Stimulated activated effector memory CD8-positive, alpha-beta T cell treated with anti-CD3 and anti-CD28 coated beads, Interleukin-12 subunit alpha, Interleukin-12 subunit beta, amount 100 ng/mL, for 72 hours (primary cell): ENCODE measurements around the gene ATP6V1G1.
A peak's percentile ranks its signal among the peaks of the same experiment; 100 is the strongest.
"Not testable (repeated sequence)": the region's sequence is repeated elsewhere in the genome, so short reads cannot be mapped to it uniquely, and the experiment has no call there.

Experiments used
- ATAC-seq: fragments of 150-1000 bp; cut with Tn5 transposase; 2 replicates; pipeline ENCODE4 v1.10.0; 2021
- DNase-seq, 2 donors: peaks; one replicate each; pipeline ENCODE4 v3.0.0; 2021 to 2022; ENCODE audit warnings: low spot score in 2 of 2
- H3K27ac Mint-ChIP-seq: one replicate; pipeline ENCODE4 v1.8.0; 2022; ENCODE audit warnings: mild to moderate bottlenecking, mixed read lengths
- H3K36me3 Mint-ChIP-seq: one replicate; pipeline ENCODE4 v1.8.0; 2022; ENCODE audit warnings: mild to moderate bottlenecking, mixed read lengths
- H3K4me1 Mint-ChIP-seq: one replicate; pipeline ENCODE4 v1.8.0; 2022; ENCODE audit warnings: mixed read lengths
- H3K4me3 Mint-ChIP-seq: one replicate; pipeline ENCODE4 v1.8.0; 2022; ENCODE audit warnings: mild to moderate bottlenecking, mixed read lengths
- H3K9me3 Mint-ChIP-seq: one replicate; pipeline ENCODE4 v1.8.0; 2022; ENCODE audit warnings: mixed read lengths

Gene ATP6V1G1

DNA sequence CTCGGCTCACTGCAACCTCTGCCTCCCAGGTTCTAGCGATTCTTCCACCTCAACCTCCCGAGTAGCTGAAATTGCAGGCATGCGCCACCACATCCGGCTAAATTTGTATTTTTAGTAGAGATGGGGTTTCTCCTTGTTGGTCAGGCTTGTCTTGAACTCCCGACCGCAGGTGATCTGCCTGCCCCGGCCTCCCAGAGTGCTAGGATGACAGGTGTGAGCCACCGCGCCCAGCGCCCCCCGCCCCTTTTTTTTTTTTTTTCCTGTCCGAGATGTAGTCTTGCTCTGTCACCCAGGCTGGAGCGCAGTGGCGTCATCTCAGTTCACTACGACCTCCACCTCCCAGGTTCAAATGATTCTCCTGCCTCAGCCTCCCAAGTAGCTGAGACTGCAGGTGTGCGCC is 6.6 kb downstream of the ATP6V1G1 start:
- Mint-ChIP-seq H3K36me3 (peaks cover 88% of the 10 kb centered on the region), H3K27ac (peak overlapping the region; percentile 73)
- no peak for ATAC-seq

DNA sequence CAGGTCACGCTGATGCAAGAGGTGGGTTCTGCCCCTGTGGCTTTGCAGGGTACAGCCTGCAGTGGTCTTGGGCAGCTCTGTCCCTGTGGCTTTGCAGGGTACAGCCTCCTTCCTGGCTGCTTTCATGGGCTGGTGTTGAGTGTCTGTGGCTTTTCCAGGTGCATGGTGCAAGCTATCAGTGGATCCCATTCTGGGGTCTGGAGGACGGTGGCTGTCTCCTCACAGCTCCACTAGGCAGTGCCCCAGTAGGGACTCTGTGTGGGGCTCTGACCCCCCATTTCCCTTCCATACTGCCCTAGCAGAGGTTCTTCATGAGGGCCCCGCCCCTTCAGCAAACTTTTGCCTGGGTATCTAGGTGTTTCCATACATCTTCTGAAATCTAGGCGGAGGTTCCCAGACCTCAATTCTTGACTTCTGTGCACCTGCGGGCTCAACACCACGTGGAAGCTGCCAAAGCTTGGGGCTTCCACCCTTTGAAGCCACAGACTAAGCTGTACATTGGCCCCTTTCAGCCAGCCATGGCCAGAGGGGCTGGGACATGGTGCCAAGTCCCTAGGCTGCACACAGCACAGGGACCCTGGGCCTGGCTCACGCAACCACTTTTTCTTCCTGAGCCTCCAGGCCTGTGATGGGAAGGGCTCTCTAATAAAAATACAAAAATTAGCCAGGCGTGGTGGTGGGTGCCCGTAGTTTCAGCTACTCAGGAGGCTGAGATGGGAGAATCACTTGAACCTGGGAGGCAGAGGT is 13.1 kb downstream of the ATP6V1G1 start:
- H3K36me3 Mint-ChIP-seq = peaks cover 52% of the 10 kb centered on the region

More for the DNA sequence above, 6.6 kb downstream of the ATP6V1G1 start:
- H3K4me1 Mint-ChIP-seq = peaks cover 48% of the 10 kb centered on the region
- no peak for DNase-seq
- H3K4me3 Mint-ChIP-seq = no peak overlapping the region
- H3K9me3 Mint-ChIP-seq = no peaks in the 10 kb centered on the region

DNA sequence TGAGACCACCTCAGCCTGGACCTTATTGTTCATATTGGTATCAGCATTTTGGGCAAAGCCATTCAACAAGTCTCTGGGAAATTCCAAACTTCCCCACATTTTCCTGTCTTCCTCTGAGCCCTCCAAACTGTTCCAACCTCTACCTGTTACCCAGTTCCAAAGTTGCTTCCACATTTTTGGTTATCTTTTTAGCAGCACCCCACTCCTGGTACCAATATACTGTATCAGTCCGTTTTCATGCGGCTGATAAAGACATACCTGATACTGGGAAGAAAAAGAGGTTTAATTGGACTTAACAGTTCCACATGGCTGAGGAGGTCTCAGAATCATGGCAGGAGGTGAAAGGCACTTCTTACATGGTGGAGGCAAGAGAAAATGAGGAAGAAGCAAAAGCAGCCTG is 14.2 kb downstream of the ATP6V1G1 start:
- not testable (repeated sequence) for H3K4me3 Mint-ChIP-seq, ATAC-seq, H3K9me3 Mint-ChIP-seq, DNase-seq, H3K4me1 Mint-ChIP-seq, H3K27ac Mint-ChIP-seq
- H3K36me3 Mint-ChIP-seq = peaks cover 41% of the 10 kb centered on the region

More for the DNA sequence above, 13.1 kb downstream of the ATP6V1G1 start:
- not testable (repeated sequence) for H3K27ac Mint-ChIP-seq, H3K4me3 Mint-ChIP-seq, H3K4me1 Mint-ChIP-seq, ATAC-seq, H3K9me3 Mint-ChIP-seq, DNase-seq

DNA sequence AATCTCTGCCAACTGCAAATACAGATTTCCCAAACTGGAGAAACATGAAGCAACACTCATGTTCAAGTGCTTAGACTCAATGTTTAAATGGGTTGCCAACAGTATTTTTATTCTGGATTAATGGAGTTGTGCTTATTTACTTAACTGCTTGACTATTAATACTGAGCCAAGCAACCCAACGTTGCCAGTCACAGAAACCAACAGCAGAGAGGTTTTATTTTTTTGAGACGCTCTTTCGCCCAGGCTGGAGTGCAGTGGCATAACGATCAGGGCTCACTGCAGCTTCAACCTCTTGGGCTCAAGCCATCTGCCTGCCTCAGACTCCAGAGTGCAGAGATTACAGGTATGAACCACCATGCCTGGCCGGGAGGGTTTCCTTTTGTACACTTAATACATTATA is 15.1 kb downstream of the ATP6V1G1 start:
- Mint-ChIP-seq H3K27ac (no peak overlapping the region), H3K9me3 (peaks cover 4% of the 10 kb centered on the region), H3K36me3 (peaks cover 33% of the 10 kb centered on the region), H3K4me3 (no peak overlapping the region), H3K4me1 (no peaks in the 10 kb centered on the region)
- no peak for DNase-seq
- ATAC-seq = no peak

DNA sequence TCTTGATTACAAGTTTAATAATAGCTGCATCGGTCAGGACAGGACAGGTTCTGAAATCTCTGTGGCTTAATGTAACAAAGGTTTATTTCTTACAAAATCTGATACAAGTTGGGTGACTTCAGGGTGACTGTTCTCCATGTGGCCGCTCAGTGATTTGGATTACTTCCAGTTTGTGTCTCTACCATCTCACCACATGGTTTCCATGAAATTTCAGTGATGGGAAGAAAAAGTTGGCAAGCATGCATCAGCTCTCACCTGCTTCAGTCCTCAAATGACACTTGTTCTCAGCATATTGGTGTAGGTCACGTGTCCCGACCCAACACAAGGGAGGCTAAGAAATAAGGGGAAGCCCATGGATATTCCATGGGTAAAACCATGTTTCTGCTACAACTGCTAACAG is 15.7 kb downstream of the ATP6V1G1 start:
- H3K9me3 Mint-ChIP-seq = peaks cover 4% of the 10 kb centered on the region
- DNase-seq = no peak
- no peak overlapping the region for H3K4me3 Mint-ChIP-seq
- H3K27ac Mint-ChIP-seq = no peak overlapping the region
- peaks cover 27% of the 10 kb centered on the region for H3K36me3 Mint-ChIP-seq
- H3K4me1 Mint-ChIP-seq = no peaks in the 10 kb centered on the region
- ATAC-seq = no peak

DNA sequence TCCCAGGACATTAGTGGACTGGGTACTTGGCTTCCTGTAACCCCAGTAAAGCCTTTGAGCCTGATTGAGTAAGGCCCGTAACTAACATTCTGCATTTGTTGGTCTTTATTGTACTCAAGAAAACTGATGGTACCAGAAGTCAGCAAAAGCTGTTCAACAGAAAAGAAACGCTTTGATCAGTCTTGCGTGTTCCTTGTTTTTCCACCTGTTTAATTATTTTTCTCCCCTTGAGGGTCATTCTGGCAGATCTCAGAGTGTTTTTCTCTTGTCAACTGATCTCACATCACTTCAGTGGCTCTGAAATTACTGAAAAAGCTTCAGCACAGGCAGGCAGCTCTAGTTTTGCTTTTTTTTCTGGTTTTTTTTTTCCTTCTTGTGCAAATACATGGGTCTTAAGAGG is 17.4 kb downstream of the ATP6V1G1 start:
- ATAC-seq (no peak), DNase-seq (no peak)
- no peak overlapping the region for H3K27ac Mint-ChIP-seq
- H3K9me3 Mint-ChIP-seq = peaks cover 4% of the 10 kb centered on the region
- peaks cover 15% of the 10 kb centered on the region for H3K36me3 Mint-ChIP-seq
- peaks cover 7% of the 10 kb centered on the region for H3K4me1 Mint-ChIP-seq
- no peak overlapping the region for H3K4me3 Mint-ChIP-seq

DNA sequence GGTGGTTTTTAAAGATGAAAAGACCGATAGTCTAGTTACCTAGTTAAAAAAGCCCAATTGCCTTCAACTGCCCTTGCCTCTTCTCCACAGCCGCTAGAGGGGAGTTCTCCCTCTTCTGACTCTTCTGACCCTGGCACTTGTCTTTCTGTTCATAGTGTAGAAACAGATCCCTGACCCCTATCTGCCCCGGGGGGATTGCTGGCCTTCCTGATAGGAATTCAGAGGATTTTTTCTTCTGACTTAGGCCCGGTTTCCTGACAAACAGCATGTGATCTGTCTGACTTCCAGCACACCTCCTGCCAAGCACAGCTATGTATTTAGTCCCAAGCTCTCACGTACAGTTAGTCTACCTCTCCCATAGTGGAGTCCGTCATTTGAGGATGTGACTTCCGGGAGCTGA is 18.5 kb downstream of the ATP6V1G1 start:
- H3K9me3 Mint-ChIP-seq = peaks cover 4% of the 10 kb centered on the region
- ATAC-seq (no peak), DNase-seq (no peak)
- H3K27ac Mint-ChIP-seq = peak overlapping the region; percentile 33
- H3K4me1 Mint-ChIP-seq = peaks cover 7% of the 10 kb centered on the region
- peaks cover 6% of the 10 kb centered on the region for H3K36me3 Mint-ChIP-seq
- H3K4me3 Mint-ChIP-seq = no peak overlapping the region

DNA sequence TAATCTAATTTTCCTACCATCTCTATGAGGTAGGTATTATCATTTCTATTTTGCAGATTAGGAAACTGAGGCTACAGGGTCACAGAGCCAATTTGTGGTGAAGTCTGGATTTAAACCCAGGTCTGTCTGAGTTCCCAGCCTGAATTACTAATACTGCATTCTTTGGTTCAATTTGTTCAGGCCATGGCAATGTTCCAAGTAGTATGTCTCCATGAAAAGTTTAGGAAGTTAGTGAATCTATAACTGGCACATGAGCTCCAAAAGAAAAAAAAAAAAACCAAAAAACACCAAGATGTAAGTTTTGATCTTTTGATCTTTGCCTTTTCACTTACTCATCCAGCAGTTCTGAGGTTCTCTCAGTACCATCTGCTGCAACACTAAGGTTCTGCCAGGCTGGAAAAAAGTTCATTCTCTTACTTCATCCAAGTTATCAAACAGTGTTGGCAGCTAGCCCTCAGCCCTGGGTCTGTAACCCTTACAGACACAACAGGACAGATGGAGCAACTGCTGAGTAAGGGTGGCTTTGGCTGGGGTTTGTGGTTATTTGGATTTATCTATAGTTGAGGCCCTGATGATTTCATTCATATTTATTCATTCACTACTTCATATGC is 19.1 kb downstream of the ATP6V1G1 start:
- ATAC-seq (no peak), DNase-seq (no peak)
- no peak overlapping the region for H3K4me3 Mint-ChIP-seq
- peaks cover 7% of the 10 kb centered on the region for H3K4me1 Mint-ChIP-seq
- H3K36me3 Mint-ChIP-seq = peaks cover 6% of the 10 kb centered on the region
- H3K9me3 Mint-ChIP-seq = peaks cover 3% of the 10 kb centered on the region
- H3K27ac Mint-ChIP-seq = peak overlapping the region; percentile 33

DNA sequence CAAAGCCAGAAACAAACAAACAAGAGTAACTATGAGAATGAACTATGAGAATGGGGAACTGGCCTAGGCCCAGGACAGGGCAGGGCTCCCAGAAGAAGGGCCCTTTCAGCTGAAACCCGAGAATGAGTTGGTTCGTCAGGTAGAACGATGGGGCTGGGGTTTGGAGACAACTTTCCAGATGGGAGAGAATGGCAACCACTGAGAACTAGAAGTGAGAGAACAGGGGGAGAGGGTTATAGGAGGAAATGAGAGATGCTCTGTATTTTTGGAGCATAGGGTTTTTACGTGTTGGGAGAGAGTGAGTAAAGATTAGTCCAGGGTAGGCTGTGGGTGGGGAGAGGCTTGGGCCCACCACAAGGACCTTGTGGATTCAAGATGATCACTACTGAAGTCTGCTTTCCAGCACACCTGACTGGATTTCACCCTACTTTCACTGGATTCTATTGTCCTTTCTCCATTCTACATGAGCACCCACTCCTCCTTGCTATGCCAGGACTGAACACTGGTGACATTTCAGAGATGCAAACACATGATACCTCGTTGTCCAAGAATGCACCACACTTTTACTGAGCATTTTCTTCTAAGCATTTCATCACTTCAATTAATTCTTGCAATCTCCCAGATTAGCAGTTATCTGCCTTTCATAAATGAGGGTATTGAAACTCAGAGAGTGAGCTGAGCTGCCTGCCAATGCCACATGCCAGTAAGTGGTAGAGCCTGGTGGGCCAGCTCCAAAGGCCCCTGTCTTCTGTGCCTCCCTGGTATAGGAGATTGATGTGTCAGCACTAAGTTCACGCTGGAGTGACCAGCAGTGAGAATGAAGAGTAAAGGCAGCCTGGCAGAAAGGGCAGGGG is 20.3 kb downstream of the ATP6V1G1 start:
- Mint-ChIP-seq H3K4me1 (peaks cover 19% of the 10 kb centered on the region), H3K4me3 (no peak overlapping the region), H3K27ac (no peak overlapping the region), H3K9me3 (no peaks in the 10 kb centered on the region), H3K36me3 (peaks cover 10% of the 10 kb centered on the region)
- DNase-seq = no peak
- no peak for ATAC-seq

DNA sequence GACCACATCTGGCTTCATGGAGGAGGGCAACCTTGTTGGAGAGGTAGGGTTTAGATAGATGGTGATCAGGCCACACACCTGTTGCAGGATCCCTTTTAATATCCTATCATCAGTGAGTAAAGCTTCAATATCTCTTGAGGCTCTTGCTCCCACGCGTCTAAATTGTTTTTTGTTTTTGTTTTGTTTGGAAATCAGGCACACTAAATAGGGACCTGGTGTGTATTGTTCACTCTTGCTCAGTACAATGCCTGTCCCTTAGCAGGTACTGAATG is 20.9 kb downstream of the ATP6V1G1 start:
- ATAC-seq (no peak), DNase-seq (no peak)
- Mint-ChIP-seq H3K36me3 (peaks cover 10% of the 10 kb centered on the region), H3K4me3 (no peak overlapping the region), H3K27ac (no peak overlapping the region), H3K4me1 (peaks cover 24% of the 10 kb centered on the region), H3K9me3 (no peaks in the 10 kb centered on the region)

DNA sequence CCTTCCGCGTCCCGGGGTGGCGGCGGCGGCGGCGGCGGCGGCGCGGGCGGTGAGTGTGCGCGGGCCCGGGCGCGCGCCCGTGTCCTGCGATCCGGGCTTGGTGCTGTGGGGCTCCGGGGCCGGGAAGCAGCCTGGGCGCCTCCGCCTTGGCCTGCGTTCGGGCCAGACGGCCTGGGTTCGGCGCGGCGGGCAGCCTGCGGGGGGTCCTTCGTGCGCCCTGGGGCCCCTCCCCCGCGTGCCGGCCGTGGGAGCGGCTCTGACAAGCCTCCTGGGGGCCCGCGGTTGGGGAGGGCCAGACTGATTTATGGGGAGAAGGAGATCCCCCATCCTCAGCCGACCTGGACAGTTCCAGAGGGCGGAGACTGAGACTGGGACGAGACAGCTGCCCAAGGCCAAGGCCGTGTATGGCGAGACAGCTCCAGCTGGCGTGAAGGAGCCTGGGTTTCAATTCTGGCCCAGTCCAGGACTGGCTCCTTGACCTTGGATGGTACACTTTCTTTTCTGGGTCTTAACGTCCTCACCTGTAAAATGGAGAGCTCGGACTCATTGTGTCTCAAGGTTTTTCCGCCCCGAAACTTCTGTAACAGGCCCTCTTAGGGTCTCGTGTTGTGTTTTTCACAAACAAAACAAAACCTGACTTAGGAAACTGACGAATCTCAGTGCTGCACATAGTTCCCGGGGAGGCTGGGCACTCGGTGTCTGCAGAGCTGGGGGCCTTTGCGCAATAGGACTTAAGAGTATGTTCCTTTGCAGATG is 24.1 kb downstream of the ATP6V1G1 start:
- Mint-ChIP-seq H3K36me3 (peaks cover 17% of the 10 kb centered on the region), H3K4me3 (peak overlapping the region; percentile 78), H3K9me3 (no peaks in the 10 kb centered on the region), H3K4me1 (peaks cover 38% of the 10 kb centered on the region), H3K27ac (peak overlapping the region; percentile 87)
- DNase-seq (peak; percentile 34 to 85), ATAC-seq (peak; percentile 82)

DNA sequence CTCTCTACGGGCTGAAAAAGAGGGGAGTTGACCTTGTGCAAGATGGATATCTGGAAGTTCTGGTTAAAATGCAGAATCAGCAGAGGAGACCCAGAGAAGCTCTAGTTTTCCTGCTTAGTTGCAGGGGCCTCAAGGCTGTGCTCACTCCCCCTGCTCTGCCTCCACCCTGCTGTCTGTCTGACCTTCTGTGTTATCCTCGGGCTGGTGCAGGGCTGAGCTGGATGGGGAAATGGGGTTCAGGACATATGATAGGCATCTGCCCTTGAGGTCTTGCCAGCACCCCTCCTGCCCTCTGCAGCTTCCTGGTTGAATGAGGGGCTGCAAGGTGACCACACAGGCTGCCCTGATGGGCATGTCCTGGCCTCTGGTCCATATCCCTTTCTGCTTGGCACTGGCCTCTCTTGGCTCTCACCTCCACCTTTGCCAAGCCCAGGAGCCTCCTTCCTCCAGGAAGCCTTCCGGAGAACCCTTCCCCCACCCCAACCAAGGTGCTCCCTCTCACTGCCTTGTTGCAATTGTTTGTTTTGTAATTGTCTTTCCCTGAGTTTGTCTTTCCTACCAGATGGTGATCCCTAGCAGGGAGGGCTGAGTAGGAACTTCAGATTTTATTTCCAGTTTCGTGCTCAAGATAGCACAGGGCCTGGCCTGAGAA is 24.8 kb downstream of the ATP6V1G1 start:
- Mint-ChIP-seq H3K4me1 (peaks cover 40% of the 10 kb centered on the region), H3K9me3 (no peaks in the 10 kb centered on the region), H3K27ac (peak overlapping the region; percentile 87), H3K4me3 (peak overlapping the region; percentile 78), H3K36me3 (peaks cover 17% of the 10 kb centered on the region)
- DNase-seq (no peak), ATAC-seq (peak; percentile 2)

DNA sequence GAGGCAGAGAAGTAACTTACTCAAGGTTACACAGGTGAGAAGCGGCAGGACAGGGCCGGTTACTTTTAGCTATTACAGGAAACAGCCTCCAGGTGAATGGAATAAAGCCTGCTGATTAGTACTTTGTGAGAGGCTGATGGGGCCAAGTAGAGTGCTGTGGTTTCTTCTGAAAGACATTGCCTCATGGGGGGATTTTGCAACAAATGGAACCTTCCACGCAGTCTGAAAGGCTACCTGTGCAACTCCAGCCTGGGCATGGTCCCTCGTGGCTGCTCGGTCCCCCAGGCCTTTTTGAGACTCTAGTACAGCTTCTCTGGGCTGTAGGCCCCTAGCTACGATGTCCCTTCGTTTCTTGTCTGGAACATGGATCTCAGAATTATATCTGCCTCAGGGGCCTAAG is 25.5 kb downstream of the ATP6V1G1 start:
- DNase-seq (no peak), ATAC-seq (no peak)
- Mint-ChIP-seq H3K4me1 (peaks cover 40% of the 10 kb centered on the region), H3K36me3 (peaks cover 17% of the 10 kb centered on the region), H3K4me3 (peak overlapping the region; percentile 78), H3K9me3 (no peaks in the 10 kb centered on the region), H3K27ac (peak overlapping the region; percentile 87)

DNA sequence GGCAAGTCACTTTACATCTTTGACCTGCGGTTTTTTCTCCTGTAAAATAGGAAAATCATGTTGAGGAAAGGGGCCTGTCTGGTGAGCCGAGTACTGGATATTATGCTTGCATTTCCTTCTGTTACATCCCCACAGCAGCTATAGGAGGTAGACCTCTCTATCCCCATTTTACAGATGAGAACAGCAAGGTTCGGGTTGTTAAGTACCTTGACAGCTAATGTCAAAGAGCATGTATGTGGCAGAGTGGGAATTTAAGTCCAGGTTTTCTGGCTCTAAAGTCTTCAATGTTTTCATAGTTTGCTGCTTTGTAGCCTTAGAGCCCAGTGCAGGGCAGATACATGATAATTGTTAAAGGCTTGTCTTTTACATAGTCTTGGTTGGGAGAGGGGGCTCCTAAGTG is 26.4 kb downstream of the ATP6V1G1 start:
- ATAC-seq (no peak), DNase-seq (no peak)
- no peaks in the 10 kb centered on the region for H3K9me3 Mint-ChIP-seq
- H3K27ac Mint-ChIP-seq = peak overlapping the region; percentile 87
- H3K36me3 Mint-ChIP-seq = peaks cover 25% of the 10 kb centered on the region
- H3K4me1 Mint-ChIP-seq = peaks cover 40% of the 10 kb centered on the region
- no peak overlapping the region for H3K4me3 Mint-ChIP-seq

DNA sequence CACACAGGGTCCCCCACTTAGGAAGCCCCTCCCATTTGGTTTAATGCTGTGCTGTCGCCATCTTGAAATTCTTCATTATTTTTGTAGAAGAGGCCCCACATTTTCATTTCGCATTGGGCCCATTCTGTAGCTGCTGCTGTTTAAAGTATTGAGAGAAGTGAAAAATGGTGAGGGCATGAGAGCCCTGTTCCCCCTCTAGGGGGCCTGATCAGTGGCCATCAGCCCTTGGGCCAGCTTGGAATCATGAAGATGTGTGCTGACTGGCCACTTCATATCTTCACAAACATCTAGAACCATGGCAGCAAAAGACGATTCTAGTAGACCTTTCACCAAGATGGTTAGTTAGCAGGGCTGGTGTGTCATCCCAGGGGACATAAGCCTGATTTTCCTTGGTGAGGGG is 26.8 kb downstream of the ATP6V1G1 start:
- Mint-ChIP-seq H3K4me1 (peaks cover 38% of the 10 kb centered on the region), H3K4me3 (no peak overlapping the region), H3K9me3 (no peaks in the 10 kb centered on the region), H3K36me3 (peaks cover 26% of the 10 kb centered on the region), H3K27ac (no peak overlapping the region)
- DNase-seq (no peak), ATAC-seq (no peak)
